ENCODE measurements around the gene SFT2D2. TPM values are rescaled to one million over a fixed set of nuclear protein-coding genes. Genes with fewer than 3 reads are reported as not detected.

Gene SFT2D2
- polyA plus RNA-seq, 1 donor (not counting 4 experiments of a cell fraction or from before 2014, with no cell fraction given): 27.6 TPM

GRCh38 chr1:168257397-168257796 lies 31.6 kb downstream of the SFT2D2 start:
- Histone ChIP-seq H3K4me3 (ENCODE audit: control insufficient read depth in 2 of 3, extremely low read depth in 1 of 3, insufficient read depth in 2 of 3, low read depth in 1 of 3, low read length in 3 of 3) (no peak overlapping the region), H3K79me2 (ENCODE audit: control insufficient read depth, insufficient read depth, low read length) (no peaks in the 10 kb centered on the region), H3K27me3 (ENCODE audit: control insufficient read depth, extremely low read depth, insufficient read depth, low read length) (no peaks in the 10 kb centered on the region), H4K20me1 (ENCODE audit: control insufficient read depth, extremely low read depth, insufficient read depth, low read length) (no peaks in the 10 kb centered on the region), H3K4me2 (ENCODE audit: control insufficient read depth, extremely low read depth, insufficient read depth, low read depth, low read length) (no peak overlapping the region), H3K27ac (ENCODE audit: control insufficient read depth, insufficient read depth, low read length) (no peak overlapping the region), H3K4me1 (ENCODE audit: control insufficient read depth, extremely low read depth, insufficient read depth, low read length) (peaks cover 21% of the 10 kb centered on the region), H2AFZ (ENCODE audit: control insufficient read depth, low read length) (no peak overlapping the region), H3K9me1 (ENCODE audit: control insufficient read depth, extremely low read depth, insufficient read depth, low read length) (no peaks in the 10 kb centered on the region), H3K9ac (ENCODE audit: control insufficient read depth, extremely low read depth, insufficient read depth, low read length) (no peak overlapping the region), H3K36me3 (ENCODE audit: control insufficient read depth in 2 of 2, extremely low read depth in 1 of 2, insufficient read depth in 2 of 2, low read length in 2 of 2) (no peaks in the 10 kb centered on the region), H3K9me3 (ENCODE audit: control insufficient read depth, low read depth, low read length) (peaks cover 2% of the 10 kb centered on the region)
- DNase-seq (ENCODE audit: low read depth, low spot score): no peak
- no peak for TF ChIP-seq CTCF (optimal IDR thresholded peaks at IDR 0.05 in 1 of 3, IDR thresholded peaks at IDR 0.05 in 1 of 3, conservative IDR thresholded peaks at IDR 0.05 in 1 of 3; ENCODE audit: extremely low read depth in 1 of 3, insufficient read depth in 2 of 3, low read length in 3 of 3)
- no peak for TF ChIP-seq EZH2 (IDR thresholded peaks at IDR 0.05; ENCODE audit: low read length)
- no peak for FAIRE-seq
- dilution Hi-C loops (cut with MboI; ENCODE audit: extremely low pct_ligation_motif_present, low sequenced_read_pairs): no loop called here

- TF ChIP-seq CTCF (optimal IDR thresholded peaks at IDR 0.05 in 1 of 3, IDR thresholded peaks at IDR 0.05 in 1 of 3, conservative IDR thresholded peaks at IDR 0.05 in 1 of 3; ENCODE audit: extremely low read depth in 1 of 3, insufficient read depth in 2 of 3, low read length in 3 of 3): no peak
- no peak for TF ChIP-seq EZH2 (IDR thresholded peaks at IDR 0.05; ENCODE audit: low read length)
These were observed 33.8 kb downstream of the SFT2D2 start for GRCh38 chr1:168259567-168259966.

More at GRCh38 chr1:168259567-168259966, 33.8 kb downstream of the SFT2D2 start:
- Histone ChIP-seq H3K9me3 (ENCODE audit: control insufficient read depth, low read depth, low read length) (peaks cover 2% of the 10 kb centered on the region), H3K9ac (ENCODE audit: control insufficient read depth, extremely low read depth, insufficient read depth, low read length) (no peak overlapping the region), H3K4me3 (ENCODE audit: control insufficient read depth in 2 of 3, extremely low read depth in 1 of 3, insufficient read depth in 2 of 3, low read depth in 1 of 3, low read length in 3 of 3) (no peak overlapping the region), H2AFZ (ENCODE audit: control insufficient read depth, low read length) (no peak overlapping the region), H3K4me2 (ENCODE audit: control insufficient read depth, extremely low read depth, insufficient read depth, low read depth, low read length) (no peak overlapping the region), H3K4me1 (ENCODE audit: control insufficient read depth, extremely low read depth, insufficient read depth, low read length) (peaks cover 23% of the 10 kb centered on the region), H3K27me3 (ENCODE audit: control insufficient read depth, extremely low read depth, insufficient read depth, low read length) (no peaks in the 10 kb centered on the region), H4K20me1 (ENCODE audit: control insufficient read depth, extremely low read depth, insufficient read depth, low read length) (no peaks in the 10 kb centered on the region), H3K9me1 (ENCODE audit: control insufficient read depth, extremely low read depth, insufficient read depth, low read length) (no peaks in the 10 kb centered on the region), H3K27ac (ENCODE audit: control insufficient read depth, insufficient read depth, low read length) (no peak overlapping the region), H3K79me2 (ENCODE audit: control insufficient read depth, insufficient read depth, low read length) (no peaks in the 10 kb centered on the region), H3K36me3 (ENCODE audit: control insufficient read depth in 2 of 2, extremely low read depth in 1 of 2, insufficient read depth in 2 of 2, low read length in 2 of 2) (no peaks in the 10 kb centered on the region)
- dilution Hi-C loops (cut with MboI; ENCODE audit: extremely low pct_ligation_motif_present, low sequenced_read_pairs): no loop called here
- DNase-seq (ENCODE audit: low read depth, low spot score): no peak
- no peak for FAIRE-seq

Data from keratinocyte (primary cell).